Kidney glomerular epithelial cell (primary cell): ENCODE measurements around the gene LRIT3.
"Not testable (repeated sequence)": the region's sequence is repeated elsewhere in the genome, so short reads cannot be mapped to it uniquely, and the experiment has no call there.

ENCODE experiments used
- DNase-seq: peaks from one replicate; lab custom pipeline; 2025; lab: John Stamatoyannopoulos, UW

The LRIT3 gene

GRCh38 chr4:109848501-109848900 lies 594 bp downstream of the LRIT3 start:
- no peak for DNase-seq

GRCh38 chr4:109850601-109851000 lies 2.7 kb downstream of the LRIT3 start:
- no peak for DNase-seq

- not testable (repeated sequence) for DNase-seq
Observed at GRCh38 chr4:109859426-109860300, 11.8 kb downstream of the LRIT3 start.

GRCh38 chr4:109861271-109861670 lies 13.4 kb downstream of the LRIT3 start:
- DNase-seq = no peak

- DNase-seq = no peak
Observed at GRCh38 chr4:109861916-109862511, 14.1 kb downstream of the LRIT3 start.

- no peak for DNase-seq
Observed at GRCh38 chr4:109864134-109864533, 16.2 kb downstream of the LRIT3 start.

GRCh38 chr4:109870061-109870460 lies 22.2 kb downstream of the LRIT3 start:
- no peak for DNase-seq

GRCh38 chr4:109872065-109872464 lies 24.2 kb downstream of the LRIT3 start:
- DNase-seq = no peak

- DNase-seq = no peak
Observed at GRCh38 chr4:109872950-109873656, 25.2 kb downstream of the LRIT3 start.

GRCh38 chr4:109873791-109874514 lies 26.0 kb downstream of the LRIT3 start:
- DNase-seq = no peak

GRCh38 chr4:109875106-109875505 lies 27.2 kb downstream of the LRIT3 start:
- DNase-seq = no peak

GRCh38 chr4:109875553-109875952 lies 27.6 kb downstream of the LRIT3 start:
- not testable (repeated sequence) for DNase-seq

- no peak for DNase-seq
Observed at GRCh38 chr4:109876634-109877265, 28.8 kb downstream of the LRIT3 start.

- no peak for DNase-seq
Observed at GRCh38 chr4:109877400-109877799, 29.5 kb downstream of the LRIT3 start.

- DNase-seq = no peak
Observed at GRCh38 chr4:109878355-109878754, 30.4 kb downstream of the LRIT3 start.

- no peak for DNase-seq
Observed at GRCh38 chr4:109879081-109879480, 31.2 kb downstream of the LRIT3 start.

GRCh38 chr4:109879636-109880314 lies 31.9 kb downstream of the LRIT3 start:
- DNase-seq = no peak

GRCh38 chr4:109886303-109886702 lies 38.4 kb downstream of the LRIT3 start:
- no peak for DNase-seq

GRCh38 chr4:109887071-109887470 lies 39.2 kb downstream of the LRIT3 start:
- no peak for DNase-seq

GRCh38 chr4:109890076-109890475 lies 42.2 kb downstream of the LRIT3 start:
- DNase-seq = no peak
